ENCODE results near the gene EIF2A.
"Not testable (repeated sequence)": the region's sequence is repeated elsewhere in the genome, so short reads cannot be mapped to it uniquely, and the experiment has no call there.

Gene EIF2A

GRCh38 chr3:150546226-150547044, at the start of gene EIF2A, which contains the start of gene SERP1:
TSS of gene EIF2A (plus strand) at chr3:150546787. CDS start at chr3:150546803, 16 bp downstream.
TSS of gene SERP1 (minus strand) at chr3:150546496. CDS start at chr3:150546135, 361 bp downstream.
- TF ChIP-seq CTCF (IDR thresholded peaks at IDR 0.05; ENCODE audit: extremely low read depth, insufficient read depth, missing control alignments): no peak
- peak; percentile 95 for DNase-seq (ENCODE audit: low spot score)
- in situ Hi-C loops (cut with MboI; ENCODE audit: low pct_unique_long_range_greater_than_20kb, low sequenced_read_pairs, unreplicated experiment): loop anchor here (25.0 kb wide), 2 partner anchors 316 to 591 kb away; no protein-coding TSS in a partner anchor

- DNase-seq (ENCODE audit: low spot score): no peak
- in situ Hi-C loops (cut with MboI; ENCODE audit: low pct_unique_long_range_greater_than_20kb, low sequenced_read_pairs, unreplicated experiment): no loop called here
- no peak for TF ChIP-seq CTCF (IDR thresholded peaks at IDR 0.05; ENCODE audit: extremely low read depth, insufficient read depth, missing control alignments)
Observed at GRCh38 chr3:150497956-150498355, 48.6 kb upstream of the EIF2A start.

- in situ Hi-C loops (cut with MboI; ENCODE audit: low pct_unique_long_range_greater_than_20kb, low sequenced_read_pairs, unreplicated experiment): loop anchor here (10.0 to 25.0 kb wide), 2 partner anchors 216 to 564 kb away; no protein-coding TSS in a partner anchor
Observed at GRCh38 chr3:150500960-150501359, 45.6 kb upstream of the EIF2A start.

GRCh38 chr3:150503402-150504099, 43.0 kb upstream of the EIF2A start:
- no peak for DNase-seq (ENCODE audit: low spot score)
- TF ChIP-seq CTCF (IDR thresholded peaks at IDR 0.05; ENCODE audit: extremely low read depth, insufficient read depth, missing control alignments): no peak
- in situ Hi-C loops (cut with MboI; ENCODE audit: low pct_unique_long_range_greater_than_20kb, low sequenced_read_pairs, unreplicated experiment): loop anchor here (10.0 to 25.0 kb wide), 2 partner anchors 219 to 566 kb away; no protein-coding TSS in a partner anchor

More at GRCh38 chr3:150500960-150501359, 45.6 kb upstream of the EIF2A start:
- not testable (repeated sequence) for DNase-seq (ENCODE audit: low spot score)

GRCh38 chr3:150504483-150504882, 42.1 kb upstream of the EIF2A start:
- no peak for TF ChIP-seq CTCF (IDR thresholded peaks at IDR 0.05; ENCODE audit: extremely low read depth, insufficient read depth, missing control alignments)
- in situ Hi-C loops (cut with MboI; ENCODE audit: low pct_unique_long_range_greater_than_20kb, low sequenced_read_pairs, unreplicated experiment): loop anchor here (10.0 to 25.0 kb wide), 2 partner anchors 220 to 567 kb away; no protein-coding TSS in a partner anchor

GRCh38 chr3:150508401-150508800, 38.2 kb upstream of the EIF2A start:
- no peak for DNase-seq (ENCODE audit: low spot score)
- in situ Hi-C loops (cut with MboI; ENCODE audit: low pct_unique_long_range_greater_than_20kb, low sequenced_read_pairs, unreplicated experiment): loop anchor here (10.0 to 25.0 kb wide), 2 partner anchors 224 to 571 kb away; no protein-coding TSS in a partner anchor
- no peak for TF ChIP-seq CTCF (IDR thresholded peaks at IDR 0.05; ENCODE audit: extremely low read depth, insufficient read depth, missing control alignments)

More at GRCh38 chr3:150504483-150504882, 42.1 kb upstream of the EIF2A start:
- no peak for DNase-seq (ENCODE audit: low spot score)
